Measurements from ENCODE around the gene MPPED2.

- no peak for TF ChIP-seq NFKB2 (CRISPR knock-in tag; IDR thresholded peaks at IDR 0.05; ENCODE audit: borderline replicate concordance)
- TF ChIP-seq HMG20A (CRISPR knock-in tag; IDR thresholded peaks at IDR 0.05; ENCODE audit: borderline replicate concordance), result no peak
- TF ChIP-seq POLR2A (IDR thresholded peaks at IDR 0.05; ENCODE audit: insufficient read depth in 1 of 2, low read depth in 2 of 2, low read length in 2 of 2), result no peak
- TF ChIP-seq ZFP91 (CRISPR knock-in tag; IDR thresholded peaks at IDR 0.05; ENCODE audit: borderline replicate concordance), result no peak
- TF ChIP-seq, protein P1, sequence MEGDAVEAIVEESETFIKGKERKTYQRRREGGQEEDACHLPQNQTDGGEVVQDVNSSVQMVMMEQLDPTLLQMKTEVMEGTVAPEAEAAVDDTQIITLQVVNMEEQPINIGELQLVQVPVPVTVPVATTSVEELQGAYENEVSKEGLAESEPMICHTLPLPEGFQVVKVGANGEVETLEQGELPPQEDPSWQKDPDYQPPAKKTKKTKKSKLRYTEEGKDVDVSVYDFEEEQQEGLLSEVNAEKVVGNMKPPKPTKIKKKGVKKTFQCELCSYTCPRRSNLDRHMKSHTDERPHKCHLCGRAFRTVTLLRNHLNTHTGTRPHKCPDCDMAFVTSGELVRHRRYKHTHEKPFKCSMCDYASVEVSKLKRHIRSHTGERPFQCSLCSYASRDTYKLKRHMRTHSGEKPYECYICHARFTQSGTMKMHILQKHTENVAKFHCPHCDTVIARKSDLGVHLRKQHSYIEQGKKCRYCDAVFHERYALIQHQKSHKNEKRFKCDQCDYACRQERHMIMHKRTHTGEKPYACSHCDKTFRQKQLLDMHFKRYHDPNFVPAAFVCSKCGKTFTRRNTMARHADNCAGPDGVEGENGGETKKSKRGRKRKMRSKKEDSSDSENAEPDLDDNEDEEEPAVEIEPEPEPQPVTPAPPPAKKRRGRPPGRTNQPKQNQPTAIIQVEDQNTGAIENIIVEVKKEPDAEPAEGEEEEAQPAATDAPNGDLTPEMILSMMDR (CRISPR knock-in tag; IDR thresholded peaks at IDR 0.05), result no peak
- no peak for TF ChIP-seq KDM1A (CRISPR knock-in tag; IDR thresholded peaks at IDR 0.05)
Observed at GRCh38 chr11:30496935-30497334, 89.2 kb downstream of the MPPED2 start.
